ENCODE measurements around the gene PPP3CA. TPM values are rescaled to one million over a fixed set of nuclear protein-coding genes. Genes with fewer than 3 reads are reported as not detected.

PPP3CA gene
- total RNA-seq, 1 experiment from 2014 or later, result 33.8 TPM

- Mint-ChIP-seq H3K9me3 (ENCODE audit: unreplicated experiment) (no peaks in the 10 kb centered on the region), H3K27me3 (ENCODE audit: insufficient read depth, unreplicated experiment) (no peaks in the 10 kb centered on the region), H3K4me3 (ENCODE audit: unreplicated experiment) (no peak overlapping the region), H3K4me1 (ENCODE audit: low read depth, unreplicated experiment) (peaks cover 5% of the 10 kb centered on the region), H3K36me3 (ENCODE audit: insufficient read depth, unreplicated experiment) (no peaks in the 10 kb centered on the region), H3K27ac (ENCODE audit: unreplicated experiment) (no peak overlapping the region)
- TF ChIP-seq CTCF (IDR thresholded peaks at IDR 0.05; ENCODE audit: insufficient read depth in 1 of 2, low read depth in 1 of 2, low read length in 1 of 2, severe bottlenecking in 1 of 2, unreplicated experiment in 1 of 2), result no peak
- no peak for DNase-seq
- BruUV-seq (replicated peaks), result no TSS peak
- CTCF ChIA-PET, result no interaction called here
- Histone ChIP-seq H3K27me3 (replicated peaks; ENCODE audit: control insufficient read depth, insufficient read depth, low read length) (no peaks in the 10 kb centered on the region), H3K36me3 (ENCODE audit: control insufficient read depth, insufficient read depth, low read length) (no peaks in the 10 kb centered on the region), H3K9me3 (no peaks in the 10 kb centered on the region), H3K4me3 (ENCODE audit: low read depth, low read length) (no peak overlapping the region), H3K4me1 (no peaks in the 10 kb centered on the region)
- POLR2A ChIA-PET, result no interaction called here
- intact Hi-C loops (cut with micrococcal nuclease; ENCODE audit: unreplicated experiment), result no loop called here
Measured at GRCh38 chr4:101232074-101232776, 115.1 kb downstream of the PPP3CA start.

GRCh38 chr4:101230801-101231426 lies 116.4 kb downstream of the PPP3CA start:
- no peak overlapping the region for H3K27ac Mint-ChIP-seq (ENCODE audit: unreplicated experiment)
- Histone ChIP-seq H3K4me1 (no peaks in the 10 kb centered on the region), H3K27me3 (replicated peaks; ENCODE audit: control insufficient read depth, insufficient read depth, low read length) (no peaks in the 10 kb centered on the region), H3K9me3 (no peaks in the 10 kb centered on the region), H3K4me3 (ENCODE audit: low read depth, low read length) (no peak overlapping the region), H3K36me3 (ENCODE audit: control insufficient read depth, insufficient read depth, low read length) (no peaks in the 10 kb centered on the region)
- ChIA-PET POLR2A (no interaction called here), CTCF (no interaction called here)
- H3K27me3 Mint-ChIP-seq (ENCODE audit: insufficient read depth, unreplicated experiment), result no peaks in the 10 kb centered on the region
- peaks cover 5% of the 10 kb centered on the region for H3K4me1 Mint-ChIP-seq (ENCODE audit: low read depth, unreplicated experiment)
- no peaks in the 10 kb centered on the region for H3K9me3 Mint-ChIP-seq (ENCODE audit: unreplicated experiment)
- H3K36me3 Mint-ChIP-seq (ENCODE audit: insufficient read depth, unreplicated experiment), result no peaks in the 10 kb centered on the region
- H3K4me3 Mint-ChIP-seq (ENCODE audit: unreplicated experiment), result no peak overlapping the region
- no peak for TF ChIP-seq CTCF (IDR thresholded peaks at IDR 0.05; ENCODE audit: insufficient read depth in 1 of 2, low read depth in 1 of 2, low read length in 1 of 2, severe bottlenecking in 1 of 2, unreplicated experiment in 1 of 2)
- intact Hi-C loops (cut with micrococcal nuclease; ENCODE audit: unreplicated experiment), result no loop called here
- no peak for DNase-seq
- no TSS peak for BruUV-seq (replicated peaks)

GRCh38 chr4:101229116-101229515 lies 118.2 kb downstream of the PPP3CA start:
- H3K4me1 Mint-ChIP-seq (ENCODE audit: low read depth, unreplicated experiment), result peaks cover 5% of the 10 kb centered on the region
- intact Hi-C loops (cut with micrococcal nuclease; ENCODE audit: unreplicated experiment), result no loop called here
- ChIA-PET CTCF (no interaction called here), POLR2A (no interaction called here)
- TF ChIP-seq CTCF (IDR thresholded peaks at IDR 0.05; ENCODE audit: insufficient read depth in 1 of 2, low read depth in 1 of 2, low read length in 1 of 2, severe bottlenecking in 1 of 2, unreplicated experiment in 1 of 2), result no peak
- Histone ChIP-seq H3K36me3 (ENCODE audit: control insufficient read depth, insufficient read depth, low read length) (no peaks in the 10 kb centered on the region), H3K4me3 (ENCODE audit: low read depth, low read length) (no peak overlapping the region), H3K4me1 (no peaks in the 10 kb centered on the region), H3K27me3 (replicated peaks; ENCODE audit: control insufficient read depth, insufficient read depth, low read length) (no peaks in the 10 kb centered on the region), H3K9me3 (no peaks in the 10 kb centered on the region)
- no peak overlapping the region for H3K4me3 Mint-ChIP-seq (ENCODE audit: unreplicated experiment)
- H3K27me3 Mint-ChIP-seq (ENCODE audit: insufficient read depth, unreplicated experiment), result no peaks in the 10 kb centered on the region
- H3K9me3 Mint-ChIP-seq (ENCODE audit: unreplicated experiment), result no peaks in the 10 kb centered on the region
- no peaks in the 10 kb centered on the region for H3K36me3 Mint-ChIP-seq (ENCODE audit: insufficient read depth, unreplicated experiment)
- no peak for DNase-seq
- H3K27ac Mint-ChIP-seq (ENCODE audit: unreplicated experiment), result no peak overlapping the region
- BruUV-seq (replicated peaks), result no TSS peak
